Liver (tissue), 9 donors: ENCODE results near the gene MGAT1. TPM values are rescaled to one million over a fixed set of nuclear protein-coding genes. Genes with fewer than 3 reads are reported as not detected.

Experiments
- DNase-seq: peaks from one replicate; pipeline ENCODE4 v3.0.0-alpha.2; 2017; ENCODE audit warnings: low spot score
- H3K27ac ChIP-seq, 2 donors: one replicate each; pipeline ENCODE4 v1.7.0; 2013; ENCODE audit warnings: inconsistent platforms in 2 of 2, low read length in 2 of 2, control low read depth in 1 of 2, low read depth in 1 of 2, mild to moderate bottlenecking in 1 of 2
- H3K27me3 ChIP-seq, 4 donors: one replicate each; pipeline versions ENCODE4 v1.6.1 to v1.7.0; 2013; ENCODE audit warnings: low read length in 3 of 4, inconsistent platforms in 1 of 4, mild to moderate bottlenecking in 1 of 4, moderate library complexity in 1 of 4; ENCODE audit not compliant: control insufficient read depth in 4 of 4, insufficient read depth in 4 of 4
- H3K36me3 ChIP-seq, 4 donors: one replicate each; pipeline versions ENCODE4 v1.6.1 to v1.7.0; 2013; ENCODE audit warnings: low read length in 3 of 4, mild to moderate bottlenecking in 3 of 4, low read depth in 1 of 4, moderate library complexity in 1 of 4; ENCODE audit not compliant: control insufficient read depth in 4 of 4, insufficient read depth in 3 of 4
- H3K4me1 ChIP-seq, 4 donors: one replicate each; pipeline versions ENCODE4 v1.6.1 to v1.7.0; 2013; ENCODE audit warnings: low read length in 3 of 4, mild to moderate bottlenecking in 3 of 4, moderate library complexity in 1 of 4; ENCODE audit not compliant: control insufficient read depth in 4 of 4, insufficient read depth in 4 of 4
- H3K4me3 ChIP-seq, 3 donors: one replicate each; pipeline versions ENCODE4 v1.6.1 to v1.7.0; 2013; ENCODE audit warnings: low read length in 3 of 3, control low read depth in 1 of 3, low read depth in 1 of 3, mild to moderate bottlenecking in 1 of 3
- H3K9ac ChIP-seq, 2 donors: one replicate each; pipeline ENCODE4 v1.7.0; 2013; ENCODE audit warnings: low read length in 2 of 2, mild to moderate bottlenecking in 2 of 2, moderate library complexity in 2 of 2, control low read depth in 1 of 2, low read depth in 1 of 2
- H3K9me3 ChIP-seq, 4 donors: one replicate each; pipeline versions ENCODE4 v1.6.1 to v1.7.0; 2013; ENCODE audit warnings: low read length in 3 of 4; ENCODE audit not compliant: control insufficient read depth in 4 of 4
- CTCF ChIP-seq: fragments of 150-350 bp; IDR thresholded peaks from 2 replicates; pipeline ENCODE4 v1.5.1; 2017; ENCODE audit warnings: improper control_type of control experiment, low read depth, low read length; ENCODE audit not compliant: missing input control
- EGR1 ChIP-seq, 2 donors: IDR thresholded peaks; 2 replicates each; pipeline ENCODE4 v1.6.1; 2016 to 2018; ENCODE audit warnings: antibody characterized with exemption in 2 of 2, low read depth in 2 of 2
- FOXA1 ChIP-seq: IDR thresholded peaks from 2 replicates; pipeline ENCODE4 v1.6.1; 2016; ENCODE audit warnings: antibody characterized with exemption
- FOXA2 ChIP-seq: IDR thresholded peaks from 2 replicates; pipeline ENCODE4 v1.6.1; 2016; ENCODE audit warnings: antibody characterized with exemption
- GABPA ChIP-seq, 2 donors: IDR thresholded peaks in 1 of 2; conservative IDR thresholded peaks in 1 of 2; 2 replicates each; pipeline ENCODE4 v1.6.1; 2016; ENCODE audit warnings: antibody characterized with exemption in 2 of 2, mild to moderate bottlenecking in 1 of 2, moderate library complexity in 1 of 2
- HNF4A ChIP-seq, 2 donors: conservative IDR thresholded peaks; 2 replicates each; pipeline ENCODE4 v1.6.1; 2016; ENCODE audit warnings: antibody characterized with exemption in 2 of 2, mild to moderate bottlenecking in 2 of 2
- HNF4G ChIP-seq: IDR thresholded peaks from 2 replicates; pipeline ENCODE4 v1.6.1; 2016; ENCODE audit warnings: antibody characterized with exemption
- JUND ChIP-seq, 2 donors: IDR thresholded peaks; 2 replicates each; pipeline ENCODE4 v1.6.1; 2016; ENCODE audit warnings: antibody characterized with exemption in 2 of 2
- MAX ChIP-seq: IDR thresholded peaks from 2 replicates; pipeline ENCODE4 v1.6.1; 2016; ENCODE audit warnings: antibody characterized with exemption
- NR2F2 ChIP-seq: IDR thresholded peaks from 2 replicates; pipeline ENCODE4 v1.6.1; 2016; ENCODE audit warnings: antibody characterized with exemption
- RAD21 ChIP-seq, 2 donors: IDR thresholded peaks; 2 replicates each; pipeline ENCODE4 v1.6.1; 2016; ENCODE audit warnings: antibody characterized with exemption in 2 of 2, mild to moderate bottlenecking in 2 of 2
- SP1 ChIP-seq: IDR thresholded peaks from 2 replicates; pipeline ENCODE4 v1.6.1; 2018; ENCODE audit warnings: antibody characterized with exemption, mild to moderate bottlenecking
- TAF1 ChIP-seq: conservative IDR thresholded peaks from 2 replicates; pipeline ENCODE4 v1.6.1; 2016; ENCODE audit warnings: antibody characterized with exemption, mild to moderate bottlenecking
- WGBS: extraction: QIAGEN DNeasy Blood & Tissue Kit; methylation state at CpG from one replicate; pipeline ENCODE4 v1.1.7; 2013; 5-methylcytosine and 5-hydroxymethylcytosine counted together
- polyA plus RNA-seq, 2 donors: library from polyadenylated mRNA; stranded (reverse) in 1 of 2; unstranded in 1 of 2; fragments of 200-250 nt in 1 of 2; fragments of >200 nt in 1 of 2; fragmentation: Nextera tagmentation in 1 of 2; extraction: Ambion mirVana in 1 of 2; gene quantifications; one replicate each; pipeline versions ENCODE4 v1.2.1 to v1.2.3, GENCODE V29; 2013 to 2015
- total RNA-seq, 2 donors: library from RNA; depleted of rRNA; stranded (reverse); fragments of >200 nt; gene quantifications; one replicate each; pipeline ENCODE4 v1.2.3, GENCODE V29; 2014
- TF ChIP-seq, protein P1 (sequence below): IDR thresholded peaks from 2 replicates; pipeline ENCODE4 v1.6.1; 2016; ENCODE audit warnings: antibody characterized with exemption
- donor health status: healthy.
- donor health status: healthy.
- donor health status: healthy.
- donor health status: healthy.
- donor health status: healthy.

The MGAT1 gene
- total and polyA plus RNA-seq, 4 donors: 73.0 to 125 (median 97.7) TPM

GRCh38 chr5:180792287-180792964 lies 10.2 kb downstream of the MGAT1 start:
- no peak overlapping the region for H3K9ac ChIP-seq
- TF ChIP-seq MAX (no peak), HNF4A (conservative IDR thresholded peaks at IDR 0.05) (no peak), CTCF (no peak), GABPA (IDR thresholded peaks at IDR 0.05 in 1 of 2, conservative IDR thresholded peaks at IDR 0.05 in 1 of 2) (no peak)
- H3K4me1 ChIP-seq: peaks cover 0 to 30% (median 18%) of the 10 kb centered on the region in 4 donors
- WGBS: 93% methylated on average over 60 of the region's 60 CpGs
- no peaks in the 10 kb centered on the region for H3K27me3 ChIP-seq
- no peak overlapping the region for H3K27ac ChIP-seq
- H3K36me3 ChIP-seq: peaks cover 13 to 34% (median 28%) of the 10 kb centered on the region in 4 donors
- DNase-seq: no peak
- no peaks in the 10 kb centered on the region for H3K9me3 ChIP-seq
- H3K4me3 ChIP-seq: no peak overlapping the region

GRCh38 chr5:180791611-180792213 lies 10.9 kb downstream of the MGAT1 start:
- no peak for DNase-seq
- H3K36me3 ChIP-seq: peaks cover 13 to 34% (median 28%) of the 10 kb centered on the region in 4 donors
- no peak overlapping the region for H3K27ac ChIP-seq
- no peak overlapping the region for H3K9ac ChIP-seq
- H3K9me3 ChIP-seq: no peaks in the 10 kb centered on the region
- no peaks in the 10 kb centered on the region for H3K27me3 ChIP-seq
- no peak overlapping the region for H3K4me3 ChIP-seq
- TF ChIP-seq FOXA2: no peak
- no peak for TF ChIP-seq EGR1 (IDR thresholded peaks at IDR 0.05; ENCODE audit: low read depth in 2 of 2)
- TF ChIP-seq FOXA1: no peak
- no peak for TF ChIP-seq HNF4A (conservative IDR thresholded peaks at IDR 0.05)
- TF ChIP-seq TAF1: no peak
- no peak for TF ChIP-seq RAD21 (IDR thresholded peaks at IDR 0.05)
- TF ChIP-seq SP1: no peak
- no peak for TF ChIP-seq GABPA (IDR thresholded peaks at IDR 0.05 in 1 of 2, conservative IDR thresholded peaks at IDR 0.05 in 1 of 2)
- no peak for TF ChIP-seq HNF4G
- no peak for TF ChIP-seq NR2F2
- TF ChIP-seq CTCF: no peak
- no peak for TF ChIP-seq JUND (IDR thresholded peaks at IDR 0.05)
- TF ChIP-seq, protein P1, sequence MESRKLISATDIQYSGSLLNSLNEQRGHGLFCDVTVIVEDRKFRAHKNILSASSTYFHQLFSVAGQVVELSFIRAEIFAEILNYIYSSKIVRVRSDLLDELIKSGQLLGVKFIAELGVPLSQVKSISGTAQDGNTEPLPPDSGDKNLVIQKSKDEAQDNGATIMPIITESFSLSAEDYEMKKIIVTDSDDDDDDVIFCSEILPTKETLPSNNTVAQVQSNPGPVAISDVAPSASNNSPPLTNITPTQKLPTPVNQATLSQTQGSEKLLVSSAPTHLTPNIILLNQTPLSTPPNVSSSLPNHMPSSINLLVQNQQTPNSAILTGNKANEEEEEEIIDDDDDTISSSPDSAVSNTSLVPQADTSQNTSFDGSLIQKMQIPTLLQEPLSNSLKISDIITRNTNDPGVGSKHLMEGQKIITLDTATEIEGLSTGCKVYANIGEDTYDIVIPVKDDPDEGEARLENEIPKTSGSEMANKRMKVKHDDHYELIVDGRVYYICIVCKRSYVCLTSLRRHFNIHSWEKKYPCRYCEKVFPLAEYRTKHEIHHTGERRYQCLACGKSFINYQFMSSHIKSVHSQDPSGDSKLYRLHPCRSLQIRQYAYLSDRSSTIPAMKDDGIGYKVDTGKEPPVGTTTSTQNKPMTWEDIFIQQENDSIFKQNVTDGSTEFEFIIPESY: no peak
- TF ChIP-seq MAX: no peak
- WGBS: 91% methylated on average over 31 of the region's 31 CpGs
- H3K4me1 ChIP-seq: peaks cover 3 to 26% (median 15%) of the 10 kb centered on the region in 4 donors
